Fibroblast of skin of left biceps (primary cell): ENCODE results near the gene FERMT2.

Experiments
- DNase-seq, 2 experiments: peaks; one replicate each; pipeline ENCODE4 v3.0.0-alpha.2; 2013; ENCODE audit warnings: low read depth in 2 of 2

Gene FERMT2

GRCh38 chr14:52862632-52863333, 88.1 kb downstream of the FERMT2 start:
- peak in 1 of 2 experiments; percentile 44 for DNase-seq

GRCh38 chr14:52861403-52861802, 89.4 kb downstream of the FERMT2 start:
- DNase-seq, result no peak

GRCh38 chr14:52860910-52861309, 89.9 kb downstream of the FERMT2 start:
- no peak for DNase-seq

GRCh38 chr14:52860209-52860608, 90.6 kb downstream of the FERMT2 start:
- no peak for DNase-seq

- DNase-seq, result no peak
Observed at GRCh38 chr14:52856139-52856538, 94.7 kb downstream of the FERMT2 start.

- DNase-seq, result no peak
Observed at GRCh38 chr14:52853522-52853854, 97.4 kb downstream of the FERMT2 start.

- no peak for DNase-seq
Observed at GRCh38 chr14:52852810-52853521, 97.9 kb downstream of the FERMT2 start.

GRCh38 chr14:52850451-52850909, 100.4 kb downstream of the FERMT2 start:
- no peak for DNase-seq

GRCh38 chr14:52848626-52849025, 102.2 kb downstream of the FERMT2 start:
- DNase-seq, result no peak

GRCh38 chr14:52846591-52846990, 104.3 kb downstream of the FERMT2 start:
- DNase-seq, result no peak

- no peak for DNase-seq
Observed at GRCh38 chr14:52845081-52845480, 105.8 kb downstream of the FERMT2 start.

GRCh38 chr14:52844262-52845060, 106.4 kb downstream of the FERMT2 start:
- no peak for DNase-seq

- DNase-seq, result no peak
Observed at GRCh38 chr14:52840877-52841276, 110.0 kb downstream of the FERMT2 start.

GRCh38 chr14:52837451-52837850, 113.4 kb downstream of the FERMT2 start:
- no peak for DNase-seq

- DNase-seq, result no peak
Observed at GRCh38 chr14:52836063-52836462, 114.8 kb downstream of the FERMT2 start.

- no peak for DNase-seq
Observed at GRCh38 chr14:52835122-52835903, 115.5 kb downstream of the FERMT2 start.

GRCh38 chr14:52834440-52834842, 116.4 kb downstream of the FERMT2 start:
- peak; percentile 91 for DNase-seq

GRCh38 chr14:52833891-52834290, 117.0 kb downstream of the FERMT2 start:
- DNase-seq, result no peak

- DNase-seq, result no peak
Observed at GRCh38 chr14:52829527-52830185, 121.2 kb downstream of the FERMT2 start.

- no peak for DNase-seq
Observed at GRCh38 chr14:52827426-52827825, 123.4 kb downstream of the FERMT2 start.

GRCh38 chr14:52825085-52825484, 125.8 kb downstream of the FERMT2 start:
- no peak for DNase-seq
